K562 (cell line): ENCODE measurements around the gene LRRTM4. TPM values are rescaled to one million over a fixed set of nuclear protein-coding genes. Genes with fewer than 3 reads are reported as not detected.

Experiments used
- ATAC-seq: fragments of 200-7000 bp; cut with Tn5 transposase; 3 replicates; pipeline ENCODE4 v1.9.1; 2020; ENCODE audit warnings: moderate library complexity
- BruUV-seq: library from RNA; stranded (reverse); fragments of 400-500 nt; replicated peaks from 2 replicates; lab custom pipeline; 2021; lab: Mats Ljungman, UMichigan
- CTCF ChIA-PET: fragments of 300-600 bp; formaldehyde crosslinking; extraction: SDS; loops from one replicate; lab custom pipeline; 2021; ENCODE audit warnings: low intra/inter-chr PET ratio; lab: Yijun Ruan, JAX
- POLR2A ChIA-PET: fragments of 300-600, 350-650 bp; sonication (Branson Sonifier 250); formaldehyde crosslinking; extraction: SDS; loops from one replicate; lab custom pipeline; 2021; ENCODE audit warnings: antibody characterized with exemption, inconsistent platforms; lab: Yijun Ruan, JAX
- DNase-seq, 4 experiments: peaks; one replicate each; pipeline versions ENCODE4 v3.0.0 to v3.0.0-alpha.2; 2011 to 2018; ENCODE audit warnings: low spot score in 3 of 4, mixed read lengths in 3 of 4; ENCODE audit errors: extremely low read depth in 1 of 4
- FAIRE-seq: peaks from 2 replicates; lab custom pipeline; 2011; peaks lifted over from hg19 to GRCh38; lab: Jason Lieb, UNC
- H2AFZ ChIP-seq: 2 replicates; pipeline ENCODE4 v1.6.0; 2011; ENCODE audit warnings: low read depth, low read length, control low read depth, inconsistent platforms
- H3K27ac ChIP-seq: fragments of 200-600 bp; 3 replicates; pipeline ENCODE4 v1.8.0; 2011; ENCODE audit warnings: low read depth, mild to moderate bottlenecking, control low read depth, inconsistent platforms, low read length, moderate library complexity, mixed read lengths; ENCODE audit errors: extremely low read depth
- H3K27me3 ChIP-seq, 2 experiments: fragments of 300-600 bp in 1 of 2; 2 replicates in 1 of 2; 3 replicates in 1 of 2; pipeline versions ENCODE4 v1.6.0 to v1.8.0; 2011; ENCODE audit warnings: inconsistent platforms in 2 of 2, low read length in 2 of 2, mild to moderate bottlenecking in 1 of 2, mixed read lengths in 1 of 2, moderate library complexity in 1 of 2; ENCODE audit not compliant: control insufficient read depth in 2 of 2, insufficient read depth in 2 of 2
- H3K36me3 ChIP-seq: fragments of 300-600 bp; 3 replicates; pipeline ENCODE4 v1.8.0; 2011; ENCODE audit warnings: mild to moderate bottlenecking, low read length, inconsistent platforms; ENCODE audit not compliant: control insufficient read depth, insufficient read depth
- H3K4me1 ChIP-seq, 2 experiments: fragments of 200-600 bp in 1 of 2; replicated peaks in 1 of 2; 2 replicates in 1 of 2; 3 replicates in 1 of 2; pipeline versions ENCODE4 v1.5.1 to v1.8.0; 2011; ENCODE audit warnings: inconsistent platforms in 2 of 2, low read length in 2 of 2, mild to moderate bottlenecking in 1 of 2, mixed read lengths in 1 of 2, moderate library complexity in 1 of 2; ENCODE audit not compliant: control insufficient read depth in 2 of 2, insufficient read depth in 2 of 2
- H3K4me2 ChIP-seq: 2 replicates; pipeline ENCODE4 v1.6.1; 2011; ENCODE audit warnings: low read length, control low read depth, inconsistent platforms, mixed read lengths; ENCODE audit not compliant: insufficient read depth
- H3K4me3 ChIP-seq: fragments of 200-600 bp; sonication (generic), shearing (Covaris generic); 2 replicates; pipeline ENCODE4 v1.5.1; 2016; ENCODE audit warnings: control low read depth, inconsistent platforms
- H3K79me2 ChIP-seq: fragments of 200-600 bp; 3 replicates; pipeline ENCODE4 v1.8.0; 2011; ENCODE audit warnings: low read length, inconsistent platforms; ENCODE audit not compliant: control insufficient read depth, insufficient read depth
- H3K9ac ChIP-seq, 2 experiments: 2 replicates each; pipeline versions ENCODE4 v1.6.0 to v1.6.1; 2011; ENCODE audit warnings: low read depth in 2 of 2, low read length in 2 of 2, control low read depth in 1 of 2, inconsistent platforms in 1 of 2, mild to moderate bottlenecking in 1 of 2, mixed read lengths in 1 of 2; ENCODE audit not compliant: insufficient read depth in 1 of 2
- H3K9me1 ChIP-seq: one replicate; pipeline ENCODE4 v1.6.0; 2011; ENCODE audit warnings: inconsistent platforms, mild to moderate bottlenecking, low read length, moderate library complexity; ENCODE audit not compliant: control insufficient read depth, insufficient read depth
- H3K9me3 ChIP-seq: replicated peaks from 2 replicates; pipeline ENCODE4 v1.5.1; 2011; ENCODE audit warnings: low read depth, low read length, inconsistent platforms; ENCODE audit not compliant: control insufficient read depth, insufficient read depth
- H4K20me1 ChIP-seq: replicated peaks from 2 replicates; pipeline ENCODE4 v1.6.1; 2011; ENCODE audit warnings: low read length, inconsistent platforms, mixed read lengths; ENCODE audit not compliant: control insufficient read depth, insufficient read depth
- CBFA2T3 ChIP-seq: fragments of 450-650 bp; IDR thresholded peaks from 2 replicates; pipeline ENCODE4 v1.6.1; 2017
- CREB1 ChIP-seq, 2 experiments: sonication (generic) in 1 of 2; formaldehyde crosslinking in 1 of 2; IDR thresholded peaks; 2 replicates each; pipeline versions ENCODE4 v1.6.1 to v1.8.0; 2012 to 2022; ENCODE audit warnings: inconsistent platforms in 1 of 2, mild to moderate bottlenecking in 1 of 2, missing genetic modification reagents in 1 of 2, moderate library complexity in 1 of 2
- ERF ChIP-seq: fragments of 450-650 bp; formaldehyde crosslinking; IDR thresholded peaks from 2 replicates; pipeline ENCODE4 v1.4.0; 2020; ENCODE audit warnings: mild to moderate bottlenecking, mixed read lengths
- EWSR1 ChIP-seq: fragments of 450-650 bp; IDR thresholded peaks from 2 replicates; pipeline ENCODE4 v1.6.1; 2018; ENCODE audit warnings: borderline replicate concordance, mild to moderate bottlenecking, low read depth, moderate library complexity; ENCODE audit not compliant: partially characterized antibody
- MAFF ChIP-seq: IDR thresholded peaks from 2 replicates; pipeline ENCODE4 v1.6.1; 2012; ENCODE audit warnings: low read length, improper control_type of control experiment
- NCOA6 ChIP-seq: fragments of 450-650 bp; IDR thresholded peaks from 2 replicates; pipeline ENCODE4 v1.6.1; 2017; ENCODE audit warnings: mild to moderate bottlenecking
- NFIC ChIP-seq: fragments of 450-650 bp; IDR thresholded peaks from 2 replicates; pipeline ENCODE4 v1.6.1; 2017; ENCODE audit warnings: mild to moderate bottlenecking, inconsistent platforms
- POLR2A ChIP-seq: fragments of 450-650 bp; conservative IDR thresholded peaks from 2 replicates; pipeline ENCODE4 v1.6.1; 2016
- SMARCB1 ChIP-seq: IDR thresholded peaks from 2 replicates; pipeline ENCODE4 v1.6.1; 2011; ENCODE audit warnings: improper control_type of control experiment, low read depth; ENCODE audit not compliant: insufficient read length
- TEAD1 ChIP-seq, 2 experiments: fragments of 450-650 bp in 1 of 2; sonication (generic) in 1 of 2; formaldehyde crosslinking; IDR thresholded peaks; 2 replicates each; pipeline versions ENCODE4 v1.4.0 to v1.8.0; 2020 to 2022; ENCODE audit warnings: mild to moderate bottlenecking in 2 of 2, missing genetic modification reagents in 1 of 2
- ZBED1 ChIP-seq: IDR thresholded peaks from 2 replicates; pipeline ENCODE4 v1.6.1; 2014
- in situ Hi-C: fragments of 300-500 bp; cut with MboI; formaldehyde crosslinking; loops from 4 replicates; pipeline ENCODE4 v1.15.0; 2018; ENCODE audit warnings: inconsistent platforms, mixed read lengths
- intact Hi-C: fragments of 100-400 bp; cut with micrococcal nuclease; formaldehyde crosslinking; loops from 2 replicates; pipeline ENCODE4 v1.14.2; 2022
- polyA plus RNA-seq, 8 experiments: library from polyadenylated mRNA; depleted of rRNA in 4 of 8; stranded (reverse) in 5 of 8; unstranded in 3 of 8; fragments of >200 nt; fragmentation: Nextera tagmentation in 2 of 8; fragmentation: Illumina TruSeq in 1 of 8; extraction: Ambion mirVana in 2 of 8; extraction: Trizol in 1 of 8; gene quantifications; 2 replicates each; pipeline versions ENCODE4 v1.2.1 to v1.2.3, GENCODE V29; 2011 to 2014; ENCODE audit warnings: inconsistent platforms in 1 of 8, missing spikeins in 1 of 8
- total RNA-seq, 7 experiments: library from RNA; depleted of rRNA in 6 of 7; stranded (reverse); fragments of >200 nt in 6 of 7; fragmentation: Illumina TruSeq in 2 of 7; extraction: Trizol in 2 of 7; gene quantifications; 2 replicates each; pipeline versions ENCODE4 v1.2.1 to v1.2.3, GENCODE V29; 2011 to 2021; ENCODE audit warnings: low replicate concordance in 1 of 7
- TF ChIP-seq, protein P1 (sequence below): sonication (generic); IDR thresholded peaks from 2 replicates; pipeline ENCODE4 v1.6.1; 2016
- TF ChIP-seq, protein P2 (sequence below): sonication (generic); formaldehyde crosslinking; IDR thresholded peaks from 2 replicates; pipeline ENCODE4 v1.8.1; 2022; ENCODE audit warnings: missing genetic modification reagents
- TF ChIP-seq, protein P3 (sequence below): sonication (generic); formaldehyde crosslinking; IDR thresholded peaks from 2 replicates; pipeline ENCODE4 v1.8.1; 2023; ENCODE audit warnings: missing genetic modification reagents, mild to moderate bottlenecking, borderline replicate concordance

Gene LRRTM4
- total and polyA plus RNA-seq, 9 of the 15 experiments (the other 6 are each of a cell fraction or from before 2014, with no cell fraction given), result 0.04 TPM; not detected in 6

DNA sequence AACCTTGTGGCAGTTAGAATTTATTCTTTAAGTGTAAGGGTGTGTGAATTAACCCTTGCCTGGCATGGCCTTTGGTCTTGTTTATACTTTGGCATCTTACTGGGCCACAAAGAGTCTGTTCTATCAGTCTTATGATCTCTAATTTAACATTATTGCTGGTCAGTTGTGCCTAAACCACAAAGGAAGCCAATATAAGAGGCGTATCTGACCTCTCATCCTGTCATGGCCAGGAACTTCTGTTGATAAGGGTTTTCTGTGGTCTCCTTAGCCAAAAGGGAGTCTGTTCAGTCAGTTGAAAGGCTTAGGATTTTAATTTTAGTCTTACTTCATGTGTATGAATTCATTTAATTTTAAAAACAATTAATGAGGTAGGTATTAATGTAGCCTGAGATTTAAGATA, 127.2 kb downstream of the LRRTM4 start (continued):
- no peak for TF ChIP-seq EWSR1
- no peak for TF ChIP-seq POLR2A
- no peak for TF ChIP-seq NCOA6
- no peak for TF ChIP-seq MAFF
- TF ChIP-seq CREB1 (IDR thresholded peaks at IDR 0.05), result no peak
- no peak for TF ChIP-seq CREB1 (CRISPR knock-in tag; IDR thresholded peaks at IDR 0.05)

DNA sequence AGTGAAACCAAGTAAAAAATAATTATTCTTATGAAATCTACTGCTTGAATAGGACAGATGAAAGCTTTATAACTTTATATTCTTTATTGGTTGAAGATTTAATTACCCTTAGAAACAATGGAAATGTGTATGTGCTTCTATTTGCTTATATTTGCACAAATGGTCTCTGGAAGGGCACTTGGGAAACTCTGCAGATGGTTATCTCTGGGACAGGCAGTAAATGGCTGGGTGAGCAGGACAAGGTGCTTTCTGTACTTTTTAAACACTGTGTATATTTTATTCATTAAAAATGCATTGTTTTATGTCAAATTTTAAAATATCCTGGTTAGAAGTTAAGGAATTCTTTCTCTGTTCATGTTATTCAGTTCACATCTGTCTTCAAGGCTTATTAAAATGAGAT, 131.1 kb downstream of the LRRTM4 start:
- no peaks in the 10 kb centered on the region for H3K36me3 ChIP-seq
- intact Hi-C loops, result no loop called here
- FAIRE-seq (no peak), DNase-seq (no peak), ATAC-seq (no peak)
- H3K79me2 ChIP-seq, result no peaks in the 10 kb centered on the region
- in situ Hi-C loops, result no loop called here
- H3K9me3 ChIP-seq, result no peaks in the 10 kb centered on the region
- no peak overlapping the region for H3K4me2 ChIP-seq
- no peaks in the 10 kb centered on the region for H3K27me3 ChIP-seq
- no peaks in the 10 kb centered on the region for H3K4me1 ChIP-seq
- ChIA-PET POLR2A (no interaction called here), CTCF (no interaction called here)
- H3K9ac ChIP-seq, result no peak overlapping the region
- H4K20me1 ChIP-seq, result no peaks in the 10 kb centered on the region
- no TSS peak for BruUV-seq
- H2AFZ ChIP-seq, result no peak overlapping the region
- H3K4me3 ChIP-seq, result no peak overlapping the region
- no peaks in the 10 kb centered on the region for H3K9me1 ChIP-seq
- no peak overlapping the region for H3K27ac ChIP-seq
- TF ChIP-seq ZBED1, result no peak
- TF ChIP-seq, protein P1, sequence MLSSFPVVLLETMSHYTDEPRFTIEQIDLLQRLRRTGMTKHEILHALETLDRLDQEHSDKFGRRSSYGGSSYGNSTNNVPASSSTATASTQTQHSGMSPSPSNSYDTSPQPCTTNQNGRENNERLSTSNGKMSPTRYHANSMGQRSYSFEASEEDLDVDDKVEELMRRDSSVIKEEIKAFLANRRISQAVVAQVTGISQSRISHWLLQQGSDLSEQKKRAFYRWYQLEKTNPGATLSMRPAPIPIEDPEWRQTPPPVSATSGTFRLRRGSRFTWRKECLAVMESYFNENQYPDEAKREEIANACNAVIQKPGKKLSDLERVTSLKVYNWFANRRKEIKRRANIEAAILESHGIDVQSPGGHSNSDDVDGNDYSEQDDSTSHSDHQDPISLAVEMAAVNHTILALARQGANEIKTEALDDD, result no peak
- TF ChIP-seq ERF (CRISPR knock-in tag), result no peak
- no peak for TF ChIP-seq CBFA2T3
- TF ChIP-seq TEAD1 (CRISPR knock-in tag; IDR thresholded peaks at IDR 0.05), result no peak
- TF ChIP-seq NFIC, result no peak
- TF ChIP-seq, protein P2, sequence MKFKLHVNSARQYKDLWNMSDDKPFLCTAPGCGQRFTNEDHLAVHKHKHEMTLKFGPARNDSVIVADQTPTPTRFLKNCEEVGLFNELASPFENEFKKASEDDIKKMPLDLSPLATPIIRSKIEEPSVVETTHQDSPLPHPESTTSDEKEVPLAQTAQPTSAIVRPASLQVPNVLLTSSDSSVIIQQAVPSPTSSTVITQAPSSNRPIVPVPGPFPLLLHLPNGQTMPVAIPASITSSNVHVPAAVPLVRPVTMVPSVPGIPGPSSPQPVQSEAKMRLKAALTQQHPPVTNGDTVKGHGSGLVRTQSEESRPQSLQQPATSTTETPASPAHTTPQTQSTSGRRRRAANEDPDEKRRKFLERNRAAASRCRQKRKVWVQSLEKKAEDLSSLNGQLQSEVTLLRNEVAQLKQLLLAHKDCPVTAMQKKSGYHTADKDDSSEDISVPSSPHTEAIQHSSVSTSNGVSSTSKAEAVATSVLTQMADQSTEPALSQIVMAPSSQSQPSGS (CRISPR knock-in tag), result no peak
- TF ChIP-seq SMARCB1, result no peak
- TF ChIP-seq, protein P3, sequence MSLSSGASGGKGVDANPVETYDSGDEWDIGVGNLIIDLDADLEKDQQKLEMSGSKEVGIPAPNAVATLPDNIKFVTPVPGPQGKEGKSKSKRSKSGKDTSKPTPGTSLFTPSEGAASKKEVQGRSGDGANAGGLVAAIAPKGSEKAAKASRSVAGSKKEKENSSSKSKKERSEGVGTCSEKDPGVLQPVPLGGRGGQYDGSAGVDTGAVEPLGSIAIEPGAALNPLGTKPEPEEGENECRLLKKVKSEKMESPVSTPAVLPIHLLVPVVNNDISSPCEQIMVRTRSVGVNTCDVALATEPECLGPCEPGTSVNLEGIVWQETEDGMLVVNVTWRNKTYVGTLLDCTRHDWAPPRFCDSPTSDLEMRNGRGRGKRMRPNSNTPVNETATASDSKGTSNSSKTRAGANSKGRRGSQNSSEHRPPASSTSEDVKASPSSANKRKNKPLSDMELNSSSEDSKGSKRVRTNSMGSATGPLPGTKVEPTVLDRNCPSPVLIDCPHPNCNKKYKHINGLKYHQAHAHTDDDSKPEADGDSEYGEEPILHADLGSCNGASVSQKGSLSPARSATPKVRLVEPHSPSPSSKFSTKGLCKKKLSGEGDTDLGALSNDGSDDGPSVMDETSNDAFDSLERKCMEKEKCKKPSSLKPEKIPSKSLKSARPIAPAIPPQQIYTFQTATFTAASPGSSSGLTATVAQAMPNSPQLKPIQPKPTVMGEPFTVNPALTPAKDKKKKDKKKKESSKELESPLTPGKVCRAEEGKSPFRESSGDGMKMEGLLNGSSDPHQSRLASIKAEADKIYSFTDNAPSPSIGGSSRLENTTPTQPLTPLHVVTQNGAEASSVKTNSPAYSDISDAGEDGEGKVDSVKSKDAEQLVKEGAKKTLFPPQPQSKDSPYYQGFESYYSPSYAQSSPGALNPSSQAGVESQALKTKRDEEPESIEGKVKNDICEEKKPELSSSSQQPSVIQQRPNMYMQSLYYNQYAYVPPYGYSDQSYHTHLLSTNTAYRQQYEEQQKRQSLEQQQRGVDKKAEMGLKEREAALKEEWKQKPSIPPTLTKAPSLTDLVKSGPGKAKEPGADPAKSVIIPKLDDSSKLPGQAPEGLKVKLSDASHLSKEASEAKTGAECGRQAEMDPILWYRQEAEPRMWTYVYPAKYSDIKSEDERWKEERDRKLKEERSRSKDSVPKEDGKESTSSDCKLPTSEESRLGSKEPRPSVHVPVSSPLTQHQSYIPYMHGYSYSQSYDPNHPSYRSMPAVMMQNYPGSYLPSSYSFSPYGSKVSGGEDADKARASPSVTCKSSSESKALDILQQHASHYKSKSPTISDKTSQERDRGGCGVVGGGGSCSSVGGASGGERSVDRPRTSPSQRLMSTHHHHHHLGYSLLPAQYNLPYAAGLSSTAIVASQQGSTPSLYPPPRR (CRISPR knock-in tag), result no peak
